Measurements from ENCODE around the gene XRCC4.

DNA sequence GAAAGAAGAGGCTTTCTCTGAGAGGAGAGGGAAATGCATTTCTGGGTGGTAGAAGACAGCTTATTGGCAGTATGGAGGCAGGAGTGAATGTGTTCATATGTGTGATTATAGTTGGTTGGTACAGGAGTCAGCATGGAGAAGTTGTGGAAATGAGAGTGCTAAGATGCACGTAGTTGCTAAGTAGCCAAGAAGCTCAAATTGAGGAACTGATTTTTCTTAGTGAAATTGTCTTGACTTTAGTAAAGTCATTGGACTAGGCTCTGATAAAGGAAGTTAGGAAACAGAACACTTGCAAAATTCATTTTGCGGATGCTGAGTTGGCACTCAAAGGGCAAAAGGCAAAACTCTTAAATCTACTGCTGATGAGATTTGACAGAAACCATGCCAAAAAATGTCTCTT is 235.3 kb downstream of the XRCC4 start:
- TF ChIP-seq EZH2 (IDR thresholded peaks at IDR 0.05; ENCODE audit: insufficient read depth, low read length): no peak
- TF ChIP-seq, protein P1, sequence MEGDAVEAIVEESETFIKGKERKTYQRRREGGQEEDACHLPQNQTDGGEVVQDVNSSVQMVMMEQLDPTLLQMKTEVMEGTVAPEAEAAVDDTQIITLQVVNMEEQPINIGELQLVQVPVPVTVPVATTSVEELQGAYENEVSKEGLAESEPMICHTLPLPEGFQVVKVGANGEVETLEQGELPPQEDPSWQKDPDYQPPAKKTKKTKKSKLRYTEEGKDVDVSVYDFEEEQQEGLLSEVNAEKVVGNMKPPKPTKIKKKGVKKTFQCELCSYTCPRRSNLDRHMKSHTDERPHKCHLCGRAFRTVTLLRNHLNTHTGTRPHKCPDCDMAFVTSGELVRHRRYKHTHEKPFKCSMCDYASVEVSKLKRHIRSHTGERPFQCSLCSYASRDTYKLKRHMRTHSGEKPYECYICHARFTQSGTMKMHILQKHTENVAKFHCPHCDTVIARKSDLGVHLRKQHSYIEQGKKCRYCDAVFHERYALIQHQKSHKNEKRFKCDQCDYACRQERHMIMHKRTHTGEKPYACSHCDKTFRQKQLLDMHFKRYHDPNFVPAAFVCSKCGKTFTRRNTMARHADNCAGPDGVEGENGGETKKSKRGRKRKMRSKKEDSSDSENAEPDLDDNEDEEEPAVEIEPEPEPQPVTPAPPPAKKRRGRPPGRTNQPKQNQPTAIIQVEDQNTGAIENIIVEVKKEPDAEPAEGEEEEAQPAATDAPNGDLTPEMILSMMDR (IDR thresholded peaks at IDR 0.05; ENCODE audit: insufficient read depth, low read depth, low read length): no peak

Data from astrocyte (in vitro differentiated cells and primary cell).